ENCODE measurements around the gene ASTN2.

The ASTN2 gene

GRCh38 chr9:116687754-116688135 is 727.1 kb downstream of the ASTN2 start:
- no peak for DNase-seq

- DNase-seq: peak; percentile 61
These were observed 727.6 kb downstream of the ASTN2 start, which contains the start of gene TRIM32 for GRCh38 chr9:116687074-116687753. Gene TRIM32, plus strand, starts transcription at chr9:116687305. Its CDS starts 10,438 bp downstream, at chr9:116697743.

- no peak for DNase-seq
These were observed 728.2 kb downstream of the ASTN2 start for GRCh38 chr9:116686693-116687073.

GRCh38 chr9:116686135-116686534 is 728.7 kb downstream of the ASTN2 start:
- no peak for DNase-seq

- DNase-seq: no peak
These were observed 729.7 kb downstream of the ASTN2 start for GRCh38 chr9:116685166-116685565.

- no peak for DNase-seq
These were observed 731.3 kb downstream of the ASTN2 start for GRCh38 chr9:116683535-116683934.

- no peak for DNase-seq
These were observed 740.5 kb downstream of the ASTN2 start for GRCh38 chr9:116674210-116674980.

GRCh38 chr9:116673375-116673774 is 741.5 kb downstream of the ASTN2 start:
- peak; percentile 5 for DNase-seq

GRCh38 chr9:116671605-116672004 is 743.3 kb downstream of the ASTN2 start:
- no peak for DNase-seq

GRCh38 chr9:116668970-116669695 is 745.7 kb downstream of the ASTN2 start:
- DNase-seq: no peak

GRCh38 chr9:116663581-116663980 is 751.3 kb downstream of the ASTN2 start:
- no peak for DNase-seq

- DNase-seq: no peak
These were observed 752.1 kb downstream of the ASTN2 start for GRCh38 chr9:116662646-116663310.

GRCh38 chr9:116661037-116661954 is 753.6 kb downstream of the ASTN2 start:
- peak; percentile 14 for DNase-seq

GRCh38 chr9:116658265-116658664 is 756.6 kb downstream of the ASTN2 start:
- no peak for DNase-seq

GRCh38 chr9:116656977-116657376 is 757.9 kb downstream of the ASTN2 start:
- DNase-seq: no peak

- no peak for DNase-seq
These were observed 758.3 kb downstream of the ASTN2 start for GRCh38 chr9:116656501-116656971.

- DNase-seq: no peak
These were observed 760.9 kb downstream of the ASTN2 start for GRCh38 chr9:116654059-116654355.

- no peak for DNase-seq
These were observed 761.4 kb downstream of the ASTN2 start for GRCh38 chr9:116653348-116654058.

GRCh38 chr9:116647515-116647809 is 767.4 kb downstream of the ASTN2 start:
- DNase-seq: no peak

GRCh38 chr9:116646661-116647514 is 768.0 kb downstream of the ASTN2 start:
- no peak for DNase-seq
